Skin epidermis (tissue), 12 donors: Measurements from ENCODE around the gene MRPL10.
"Not testable (repeated sequence)": the region's sequence is repeated elsewhere in the genome, so short reads cannot be mapped to it uniquely, and the experiment has no call there.

ENCODE experiments used
- H3K27ac ChIP-seq, 21 experiments: fragments of 200-600 bp; sonication (generic) in 11 of 21; one replicate each; pipeline ENCODE4 v1.5.0; 2020; ENCODE audit warnings: mild to moderate bottlenecking in 3 of 21, inconsistent platforms in 2 of 21, moderate library complexity in 2 of 21
- H3K4me3 ChIP-seq, 7 experiments: fragments of 200-600 bp; sonication (generic) in 2 of 7; one replicate each; pipeline ENCODE4 v1.5.0; 2020; ENCODE audit warnings: inconsistent platforms in 2 of 7, mild to moderate bottlenecking in 2 of 7, moderate library complexity in 1 of 7

MRPL10 gene

GRCh38 chr17:47804461-47804860, 26.9 kb downstream of the MRPL10 start:
- Histone ChIP-seq H3K27ac (no peak overlapping the region), H3K4me3 (no peak overlapping the region)

DNA sequence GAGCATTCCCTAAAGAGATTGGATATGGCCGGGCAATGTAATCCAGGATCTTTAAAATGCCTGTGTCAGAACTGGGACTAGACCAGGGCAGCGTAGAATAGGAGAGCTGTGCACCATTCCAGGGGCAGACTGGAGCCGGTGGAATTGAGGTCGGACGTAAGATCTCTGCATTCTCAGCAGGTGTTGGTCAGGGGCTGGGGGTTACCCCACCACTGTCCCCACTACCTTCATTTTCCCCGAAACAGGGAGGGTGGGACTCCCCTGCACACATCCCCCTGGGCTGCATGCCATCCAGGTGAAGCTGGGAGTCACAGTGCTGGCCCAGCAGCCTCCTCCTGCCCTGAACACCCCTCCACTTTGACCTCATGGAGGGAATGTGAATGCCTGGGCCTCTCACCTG, 27.6 kb downstream of the MRPL10 start:
- no peak overlapping the region for H3K27ac ChIP-seq

GRCh38 chr17:47803201-47803600, 28.1 kb downstream of the MRPL10 start:
- Histone ChIP-seq H3K4me3 (no peak overlapping the region), H3K27ac (no peak overlapping the region)

More for the DNA sequence above, 27.6 kb downstream of the MRPL10 start:
- no peak overlapping the region for H3K4me3 ChIP-seq

DNA sequence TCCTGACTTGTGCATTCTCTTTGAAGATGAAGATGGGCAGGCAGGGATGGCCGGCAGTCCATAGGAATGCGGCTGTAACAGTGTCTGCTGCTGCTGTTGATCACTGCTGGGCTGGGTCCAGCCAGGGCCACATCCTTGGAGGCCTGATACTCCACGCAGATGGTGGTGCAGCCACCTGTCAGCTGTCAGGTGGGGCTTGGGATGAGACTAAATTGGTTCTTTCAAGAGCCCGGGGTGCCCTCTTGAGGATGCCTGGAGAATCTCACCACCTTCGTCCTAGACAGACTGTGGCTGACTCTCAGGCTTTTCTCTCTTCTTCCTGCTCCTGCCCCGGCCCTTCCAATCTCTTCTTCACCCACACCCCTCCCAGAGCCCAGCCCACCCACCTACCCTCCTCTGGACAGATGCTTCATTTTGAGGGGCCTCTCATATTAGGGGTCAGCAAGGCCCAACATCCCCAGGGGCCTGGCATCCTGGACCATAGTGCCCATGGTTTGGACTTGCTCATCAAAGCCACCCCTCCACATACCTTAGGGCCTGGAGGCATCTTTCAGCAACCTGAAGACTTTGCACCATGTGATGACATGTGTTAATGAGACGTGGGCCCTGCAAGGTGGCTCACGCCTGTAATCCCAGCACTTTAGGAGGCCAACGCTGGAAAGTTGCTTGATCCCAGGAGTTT, 28.9 kb downstream of the MRPL10 start:
- Histone ChIP-seq H3K4me3 (no peak overlapping the region), H3K27ac (no peak overlapping the region)

- H3K27ac ChIP-seq = no peak overlapping the region
- H3K4me3 ChIP-seq = no peak overlapping the region
These were observed 29.4 kb downstream of the MRPL10 start for GRCh38 chr17:47801906-47802305.

GRCh38 chr17:47801176-47801765, 30.1 kb downstream of the MRPL10 start:
- Histone ChIP-seq H3K27ac (no peak overlapping the region), H3K4me3 (no peak overlapping the region)

DNA sequence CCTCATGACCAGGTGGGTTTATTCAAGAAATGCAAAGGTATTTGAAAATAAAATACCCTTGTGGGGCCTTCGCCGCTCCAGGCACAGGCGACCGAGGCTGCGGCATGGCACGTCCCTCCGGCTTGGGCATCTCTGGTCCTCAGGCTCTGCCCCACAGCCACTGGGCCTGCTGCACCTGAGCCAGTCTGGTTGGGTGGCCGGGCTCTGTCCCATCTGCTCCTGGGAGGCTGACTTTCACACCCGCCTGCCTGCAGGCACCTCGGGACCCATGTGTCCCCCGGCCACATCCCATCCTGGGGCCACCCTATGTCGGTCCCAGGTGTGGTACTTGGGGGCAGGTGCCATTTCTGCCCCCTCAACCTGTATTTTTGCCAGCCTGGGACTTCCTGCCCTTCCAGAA, 30.7 kb downstream of the MRPL10 start:
- Histone ChIP-seq H3K27ac (no peak overlapping the region), H3K4me3 (no peak overlapping the region)

- Histone ChIP-seq H3K27ac (no peak overlapping the region), H3K4me3 (no peak overlapping the region)
These were observed 33.5 kb downstream of the MRPL10 start for GRCh38 chr17:47797797-47798196.

- Histone ChIP-seq H3K4me3 (no peak overlapping the region), H3K27ac (no peak overlapping the region)
These were observed 38.4 kb downstream of the MRPL10 start for GRCh38 chr17:47792979-47793378.

- no peak overlapping the region for H3K27ac ChIP-seq
- H3K4me3 ChIP-seq = no peak overlapping the region
These were observed 38.9 kb downstream of the MRPL10 start for GRCh38 chr17:47792457-47792856.

DNA sequence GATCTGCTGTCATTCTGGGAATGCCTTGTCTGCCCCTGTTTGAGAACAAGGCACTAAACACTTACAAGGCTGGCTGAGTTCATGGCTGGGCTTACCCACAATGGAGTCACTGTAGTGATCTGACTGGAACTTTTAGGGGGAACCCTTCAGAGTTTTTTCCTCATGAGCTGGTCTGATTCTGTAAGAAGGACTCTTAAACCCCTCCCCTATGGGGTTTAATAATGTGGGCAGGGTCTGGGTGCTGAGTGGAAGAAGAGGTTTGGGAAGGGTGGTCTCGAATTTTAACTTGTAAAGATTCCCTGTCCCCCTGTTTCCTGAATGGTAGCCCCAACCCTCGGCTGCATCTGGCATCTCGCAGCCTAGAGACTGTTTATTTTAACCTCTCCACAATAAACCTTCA, 40.3 kb downstream of the MRPL10 start:
- Histone ChIP-seq H3K27ac (no peak overlapping the region), H3K4me3 (no peak overlapping the region)

GRCh38 chr17:47789611-47790561, 41.5 kb downstream of the MRPL10 start:
- no peak overlapping the region for H3K27ac ChIP-seq
- H3K4me3 ChIP-seq = peak overlapping the region in 5 of 7 experiments; percentile 4 to 29 (median 19)

DNA sequence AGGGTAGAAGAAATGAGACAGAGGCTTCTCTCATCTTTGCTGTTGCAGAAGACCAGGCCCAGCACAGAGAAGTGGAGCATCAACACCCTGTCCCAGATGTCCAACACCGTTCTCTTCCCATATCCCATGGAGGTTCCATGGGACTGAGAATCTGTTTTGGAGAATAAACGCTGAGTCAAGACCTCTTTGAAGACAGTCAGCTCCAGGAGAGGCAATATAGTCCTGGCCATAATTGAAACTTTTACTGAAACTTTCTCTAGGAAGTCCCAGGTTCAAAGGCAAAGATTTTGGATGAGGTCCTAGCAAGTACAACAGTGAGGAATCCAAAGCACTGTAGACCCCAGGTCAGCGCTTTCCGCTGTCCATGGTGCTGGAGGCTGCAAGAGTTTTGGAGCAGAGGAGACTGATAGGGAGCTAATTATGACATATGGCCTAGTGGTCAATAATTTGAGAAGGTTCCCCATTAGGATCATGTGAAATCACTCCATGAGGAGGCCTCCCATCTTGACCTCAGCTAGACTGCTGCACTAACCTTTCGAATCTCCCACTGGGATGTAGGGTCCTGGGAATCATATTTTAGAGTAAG, 45.7 kb downstream of the MRPL10 start:
- Histone ChIP-seq H3K4me3 (no peak overlapping the region), H3K27ac (no peak overlapping the region)

DNA sequence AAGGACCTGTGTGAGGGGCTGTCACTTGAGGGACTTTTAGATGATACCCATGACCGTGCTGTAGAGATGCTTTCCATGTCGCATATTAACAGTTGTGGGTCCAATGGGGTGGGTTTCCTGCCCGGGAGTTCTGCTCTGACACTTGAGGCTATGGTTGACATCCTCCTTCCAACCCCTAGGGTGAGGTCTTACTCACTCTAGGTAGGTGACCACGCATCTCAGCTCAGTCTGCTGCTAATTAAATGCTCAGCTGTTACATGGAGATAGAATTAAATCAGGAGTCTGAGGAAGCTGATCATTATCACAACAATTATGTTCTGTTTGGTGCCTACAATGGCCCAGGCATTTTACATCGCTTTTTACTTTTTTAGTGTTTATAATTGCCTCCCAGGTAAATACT, 49.9 kb downstream of the MRPL10 start:
- no peak overlapping the region for H3K27ac ChIP-seq
- no peak overlapping the region for H3K4me3 ChIP-seq

- Histone ChIP-seq H3K27ac (no peak overlapping the region), H3K4me3 (no peak overlapping the region)
These were observed 53.1 kb downstream of the MRPL10 start for GRCh38 chr17:47778184-47778635.

DNA sequence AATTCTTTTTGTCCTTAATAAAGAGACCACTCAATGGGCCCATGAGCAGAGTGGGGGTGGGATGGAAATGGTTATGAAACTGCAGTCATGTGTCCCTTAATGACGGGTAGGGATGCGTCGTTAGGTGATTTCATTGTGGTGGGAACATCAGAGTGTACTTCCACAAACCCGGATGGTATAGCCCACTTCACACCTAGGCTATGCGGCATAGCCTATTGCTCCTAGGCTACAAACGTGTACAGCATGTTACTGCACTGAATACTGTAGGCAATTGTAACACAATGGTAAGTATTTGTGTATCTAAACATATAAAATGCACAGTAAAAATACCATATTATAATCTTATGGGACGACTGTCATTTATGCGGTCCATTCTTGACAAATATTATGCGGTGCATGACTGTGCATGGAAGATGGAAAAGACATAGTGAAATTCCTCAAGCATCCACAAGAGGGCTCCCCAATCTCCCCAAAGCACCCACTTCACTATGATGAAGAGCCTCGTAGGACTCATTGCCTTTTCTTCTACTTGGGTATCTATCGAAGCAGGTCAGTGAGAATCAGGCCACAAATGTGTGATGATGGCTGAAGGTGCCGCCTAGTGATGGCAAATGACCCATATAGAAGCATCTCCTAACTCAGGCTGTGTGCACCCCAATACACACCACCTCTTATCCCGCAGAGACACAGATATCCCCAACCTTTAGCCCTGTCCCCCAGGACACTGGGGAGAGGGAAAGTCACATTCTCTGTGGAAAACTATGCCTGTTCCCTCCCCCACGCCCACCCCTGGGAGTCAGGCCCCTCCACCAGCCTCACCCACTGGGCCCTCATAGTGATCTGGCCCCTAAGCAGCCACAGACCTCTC, 54.8 kb downstream of the MRPL10 start:
- Histone ChIP-seq H3K4me3 (no peak overlapping the region), H3K27ac (no peak overlapping the region)

DNA sequence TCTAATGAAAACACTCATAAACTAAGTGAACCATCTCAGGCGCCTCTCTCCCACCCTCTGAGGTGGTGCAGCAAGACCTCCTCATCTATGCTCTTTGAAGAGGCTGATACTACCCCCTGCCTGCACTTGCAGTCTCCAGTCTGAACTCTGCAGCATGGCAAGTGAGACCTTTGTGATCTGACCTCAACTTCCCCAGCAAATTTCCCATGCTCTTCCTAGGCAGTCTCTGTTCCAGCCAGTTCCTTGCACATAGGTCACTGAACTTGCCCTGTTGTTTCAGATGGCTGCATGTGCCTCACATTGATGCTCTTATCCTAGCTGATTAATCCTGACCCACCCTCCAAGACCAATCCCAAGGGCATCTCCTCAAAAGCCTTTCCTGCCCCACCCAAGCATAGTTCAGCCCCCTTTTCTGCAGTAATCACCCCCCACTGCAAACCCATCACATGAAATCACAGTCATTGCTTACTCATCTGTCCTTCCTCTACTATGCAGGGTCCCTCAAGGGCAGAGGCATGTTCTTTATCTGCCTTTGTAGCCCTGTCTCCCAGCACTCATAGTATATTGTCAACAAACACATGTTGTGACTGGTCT, 56.3 kb downstream of the MRPL10 start:
- Histone ChIP-seq H3K4me3 (no peak overlapping the region), H3K27ac (no peak overlapping the region)

DNA sequence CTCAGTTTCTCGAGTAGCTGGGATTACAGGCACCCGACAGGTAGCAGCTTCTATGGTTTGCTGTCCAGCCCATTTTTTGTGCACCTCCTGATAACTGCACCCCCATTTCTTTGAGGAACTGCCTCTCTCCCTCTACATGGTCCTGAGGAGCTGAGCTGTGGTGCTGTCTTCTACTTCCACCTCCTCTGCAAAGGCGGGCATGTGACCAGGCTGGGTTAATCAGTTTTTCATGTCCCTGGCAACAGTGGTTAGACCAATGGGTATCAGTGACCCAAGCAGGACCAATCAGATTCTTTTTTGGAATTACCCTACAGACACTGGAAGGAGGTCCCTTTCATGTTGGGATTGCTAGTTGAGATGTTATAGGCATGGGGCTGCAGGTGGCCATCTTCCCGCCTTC, 57.0 kb downstream of the MRPL10 start:
- H3K27ac ChIP-seq = no peak overlapping the region
- no peak overlapping the region for H3K4me3 ChIP-seq

DNA sequence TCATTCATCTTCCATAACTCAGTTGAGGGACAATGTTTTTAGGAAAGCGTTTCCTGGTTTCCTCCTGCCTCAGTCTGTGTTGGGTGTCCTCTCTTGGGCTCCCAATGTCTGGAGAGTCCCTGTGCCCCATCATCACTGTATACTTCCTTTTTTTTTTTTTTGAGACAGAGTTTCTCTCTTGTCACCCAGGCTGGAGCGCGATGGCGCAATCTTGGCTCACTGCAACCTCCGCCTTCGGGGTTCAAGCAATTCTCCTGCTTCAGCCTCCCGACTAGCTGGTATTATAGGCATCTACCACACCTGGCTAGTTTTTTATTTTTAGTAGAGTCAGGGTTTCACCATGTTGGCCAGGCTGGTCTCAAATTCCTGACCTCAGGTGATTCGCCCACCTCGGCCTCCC, 57.7 kb downstream of the MRPL10 start:
- H3K27ac ChIP-seq, H3K4me3 ChIP-seq: not testable (repeated sequence)
